Left renal pelvis (tissue), 4 donors: ENCODE results near the gene MRPS23. TPM values are rescaled to one million over a fixed set of nuclear protein-coding genes. Genes with fewer than 3 reads are reported as not detected.

Experiments
- DNase-seq, 4 donors: peaks; one replicate each; pipeline ENCODE4 v3.0.0-alpha.2; 2013; ENCODE audit warnings: low read depth in 4 of 4, low spot score in 3 of 4
- polyA plus RNA-seq, 4 donors: library from polyadenylated mRNA; unstranded; fragments of 120-200 nt; gene quantifications; one replicate each; pipeline ENCODE4 v1.2.1, GENCODE V29; 2013; ENCODE audit not compliant: insufficient read length in 4 of 4

Gene MRPS23
- polyA plus RNA-seq, 4 donors, result 45.8 to 62.8 (median 60.7) TPM

DNA sequence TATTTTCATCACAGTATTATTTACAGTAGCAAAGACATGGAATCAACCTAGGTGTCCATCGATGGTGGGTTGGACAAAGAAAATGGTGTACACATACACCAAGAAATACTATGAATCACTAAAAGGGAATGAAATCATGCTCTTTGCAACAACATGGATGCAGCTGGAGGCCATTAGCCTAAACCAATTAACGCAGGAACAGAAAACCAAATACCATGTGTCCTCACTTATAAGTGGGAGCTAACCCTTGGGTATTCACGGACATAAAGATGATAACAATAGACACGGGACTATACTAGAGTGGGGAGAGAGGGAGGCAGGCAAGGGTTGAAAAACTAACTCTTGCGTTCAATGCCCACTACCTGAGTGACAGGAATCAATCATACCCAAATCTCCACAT is 41.0 kb downstream of the MRPS23 start:
- DNase-seq, result no peak

DNA sequence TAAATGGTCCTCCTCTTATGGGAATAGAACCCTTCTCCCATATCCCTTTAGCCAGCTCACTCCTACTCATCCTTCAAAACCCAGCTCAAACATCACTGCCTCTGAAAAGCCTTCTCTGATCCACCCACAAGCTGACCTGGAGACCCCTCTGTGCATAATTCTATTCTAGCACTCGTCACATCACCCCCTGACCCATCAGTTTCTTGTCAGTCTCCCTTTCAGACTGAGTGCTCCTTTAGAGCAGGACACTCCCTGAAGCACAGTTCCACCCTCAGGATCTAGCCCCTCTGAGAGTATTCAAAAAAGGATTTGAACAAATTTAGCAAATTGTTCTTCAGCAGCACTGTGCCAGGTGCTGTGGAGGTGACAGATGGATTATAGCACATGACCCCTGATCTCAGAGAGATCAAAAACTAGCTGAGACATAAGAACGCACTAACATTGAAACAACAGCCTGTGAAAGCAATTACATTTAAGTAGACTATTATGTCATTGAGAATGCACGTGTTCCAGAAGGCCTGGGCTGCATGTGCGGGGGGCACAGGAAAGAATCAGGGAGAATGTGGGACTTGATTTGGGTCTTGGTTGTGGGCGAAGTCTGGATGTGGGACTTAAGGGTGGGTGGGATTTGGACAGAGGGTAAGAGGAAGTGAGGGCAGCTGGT is 43.5 kb downstream of the MRPS23 start:
- DNase-seq, result no peak

DNA sequence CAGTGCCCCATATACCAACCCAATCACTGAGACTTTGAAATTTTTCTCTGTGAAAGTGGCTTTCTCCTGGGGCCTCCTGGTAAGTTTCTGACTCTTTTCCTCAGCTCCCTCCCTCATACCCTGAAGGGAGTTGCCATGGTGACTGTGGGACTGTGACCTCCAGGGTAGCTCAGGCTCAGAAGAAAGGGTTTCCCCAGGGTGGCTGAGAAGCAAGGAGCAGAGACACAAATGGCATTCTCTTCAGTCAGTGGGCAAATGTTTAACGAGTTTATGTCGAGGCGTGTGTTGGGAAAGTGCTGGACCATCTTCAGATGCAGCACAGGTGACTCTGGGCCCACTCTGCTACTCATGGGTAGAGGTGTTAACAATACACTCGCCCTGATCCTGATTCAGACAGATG is 46.8 kb downstream of the MRPS23 start:
- DNase-seq, result no peak

DNA sequence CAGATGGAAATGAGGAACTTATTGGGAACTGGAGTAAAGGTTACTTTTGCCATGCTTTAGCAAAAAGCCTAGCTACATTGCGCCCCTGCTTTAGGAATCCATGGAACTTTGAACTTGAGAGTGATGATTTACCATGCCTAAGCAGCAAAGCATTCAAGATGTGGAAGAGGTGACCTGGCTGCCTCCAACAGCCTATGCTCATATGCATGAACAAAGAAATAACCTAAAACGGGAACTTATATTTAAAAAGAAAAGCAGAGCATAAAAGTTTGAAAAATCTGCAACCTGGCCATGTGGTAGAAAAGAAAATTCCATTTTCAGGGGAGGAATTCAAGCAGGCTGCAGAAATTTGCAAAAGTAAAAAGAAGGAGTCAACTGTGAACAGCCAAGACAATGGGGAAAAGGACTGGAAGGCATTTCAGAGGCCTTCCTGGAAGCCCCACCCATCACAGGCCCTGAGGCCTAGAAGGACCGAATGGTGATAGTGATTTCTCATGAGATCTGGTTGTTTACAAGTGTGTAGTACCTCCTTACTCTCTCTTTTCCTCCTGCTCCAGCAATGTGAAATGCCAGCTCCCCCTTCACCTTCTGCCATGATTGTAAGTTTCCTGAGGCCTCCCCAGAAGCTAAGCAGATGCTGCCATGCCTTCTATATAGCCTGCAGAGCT is 48.7 kb downstream of the MRPS23 start:
- no peak for DNase-seq

DNA sequence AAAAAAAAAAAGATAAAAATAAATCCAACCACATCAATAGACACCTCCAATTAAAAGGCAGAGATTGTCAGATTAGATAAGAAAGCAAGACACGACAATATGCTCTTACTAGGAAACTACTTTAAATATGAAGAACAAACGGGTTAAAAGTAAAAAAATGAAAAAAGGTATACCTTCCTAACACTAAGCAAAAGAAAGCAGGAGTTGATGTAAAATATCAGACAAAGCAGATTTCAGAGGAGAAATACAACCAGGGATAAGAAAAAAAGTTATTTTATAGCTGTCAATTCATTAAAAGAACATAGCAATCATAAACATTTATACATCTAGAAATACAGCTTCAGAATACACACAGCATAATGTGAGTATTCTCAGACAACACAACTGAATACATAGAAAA is 55.0 kb downstream of the MRPS23 start:
- no peak for DNase-seq

DNA sequence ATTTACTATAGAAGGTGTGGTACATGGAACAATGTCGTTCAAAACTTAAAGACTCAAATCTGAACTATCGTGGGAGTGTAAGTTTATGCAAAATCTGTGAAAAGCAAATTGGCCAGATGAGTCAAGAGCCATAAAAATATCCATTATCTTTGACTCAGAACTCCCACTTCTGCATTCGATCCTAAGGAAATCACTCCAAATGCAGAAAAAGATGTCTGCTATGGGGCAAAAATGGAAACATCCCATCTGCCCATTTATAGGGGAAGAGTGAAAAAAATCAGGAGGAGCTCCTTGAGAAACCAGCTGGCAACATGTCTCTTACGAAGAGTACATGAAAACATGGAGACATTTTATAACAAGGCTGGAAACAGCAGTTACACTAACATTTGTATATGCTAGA is 61.1 kb downstream of the MRPS23 start:
- no peak for DNase-seq

DNA sequence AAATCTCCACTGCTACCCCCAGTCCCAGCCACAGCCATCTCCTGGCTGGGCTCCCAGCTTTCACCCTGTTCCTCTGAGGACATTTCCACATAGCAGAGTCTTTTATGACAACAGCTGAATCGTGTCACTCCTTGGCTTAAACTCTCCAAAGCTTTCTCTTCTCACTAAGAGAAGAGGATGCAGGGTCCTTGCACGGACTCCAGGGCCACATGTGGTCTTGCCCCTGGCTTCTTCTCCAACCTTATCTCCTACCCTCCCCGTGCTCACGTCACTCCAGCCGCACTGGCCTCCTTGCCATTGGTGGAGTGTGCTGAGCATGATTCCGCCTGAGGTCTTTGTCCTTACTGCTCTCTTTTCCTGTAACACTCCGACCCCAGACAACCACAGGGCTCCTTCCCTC is 64.8 kb downstream of the MRPS23 start:
- DNase-seq, result peak in 3 of 4 donors; percentile 53 to 67 (median 66)

Other genes with a start within 250 kb of the MRPS23 start
- not detected for gene CCDC182, start 104.7 kb downstream of the MRPS23 start, polyA plus RNA-seq
- gene CUEDC1, start 105.4 kb upstream of the MRPS23 start, polyA plus RNA-seq, result 10 to 100 TPM; 44.5 to 74.3 (median 50.4) TPM
- 100 to 1,000 TPM in 3 of 4 donors, 10 to 100 TPM in 1; 98.0 to 120 (median 106) TPM for gene VEZF1, start 138.2 kb upstream of the MRPS23 start, polyA plus RNA-seq
- gene SRSF1, start 157.2 kb upstream of the MRPS23 start, polyA plus RNA-seq, result 100 to 1,000 TPM; 252 to 383 (median 352) TPM
- gene DYNLL2, start 233.4 kb upstream of the MRPS23 start, polyA plus RNA-seq, result 10 to 100 TPM; 58.6 to 85.3 (median 76.1) TPM